ENCODE data around the gene ITGAE.
"Not testable (repeated sequence)": the region's sequence is repeated elsewhere in the genome, so short reads cannot be mapped to it uniquely, and the experiment has no call there.

DNA sequence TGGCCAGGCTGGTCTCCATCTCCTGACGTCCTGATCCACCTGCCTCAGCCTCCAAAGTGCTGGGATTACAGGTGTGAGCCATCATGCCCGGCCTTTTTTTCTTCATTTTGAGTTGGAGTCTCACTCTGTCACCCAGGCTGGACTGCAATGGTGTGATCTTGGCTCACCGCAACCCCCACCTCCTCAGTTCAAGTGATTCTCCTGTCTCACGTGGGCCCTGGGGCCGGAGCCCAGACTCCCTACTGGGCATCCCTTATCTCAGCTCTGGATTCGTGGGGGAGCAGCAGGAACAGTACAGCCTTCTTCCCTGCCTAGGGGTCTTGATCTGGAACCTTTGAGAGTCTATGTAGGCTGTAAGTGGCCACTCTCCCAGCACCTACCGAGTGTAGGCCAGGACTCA, 7.7 kb downstream of the ITGAE start:
- TF ChIP-seq, protein P1, sequence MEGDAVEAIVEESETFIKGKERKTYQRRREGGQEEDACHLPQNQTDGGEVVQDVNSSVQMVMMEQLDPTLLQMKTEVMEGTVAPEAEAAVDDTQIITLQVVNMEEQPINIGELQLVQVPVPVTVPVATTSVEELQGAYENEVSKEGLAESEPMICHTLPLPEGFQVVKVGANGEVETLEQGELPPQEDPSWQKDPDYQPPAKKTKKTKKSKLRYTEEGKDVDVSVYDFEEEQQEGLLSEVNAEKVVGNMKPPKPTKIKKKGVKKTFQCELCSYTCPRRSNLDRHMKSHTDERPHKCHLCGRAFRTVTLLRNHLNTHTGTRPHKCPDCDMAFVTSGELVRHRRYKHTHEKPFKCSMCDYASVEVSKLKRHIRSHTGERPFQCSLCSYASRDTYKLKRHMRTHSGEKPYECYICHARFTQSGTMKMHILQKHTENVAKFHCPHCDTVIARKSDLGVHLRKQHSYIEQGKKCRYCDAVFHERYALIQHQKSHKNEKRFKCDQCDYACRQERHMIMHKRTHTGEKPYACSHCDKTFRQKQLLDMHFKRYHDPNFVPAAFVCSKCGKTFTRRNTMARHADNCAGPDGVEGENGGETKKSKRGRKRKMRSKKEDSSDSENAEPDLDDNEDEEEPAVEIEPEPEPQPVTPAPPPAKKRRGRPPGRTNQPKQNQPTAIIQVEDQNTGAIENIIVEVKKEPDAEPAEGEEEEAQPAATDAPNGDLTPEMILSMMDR (IDR thresholded peaks at IDR 0.05 in 2 of 3, conservative IDR thresholded peaks at IDR 0.05 in 1 of 3; ENCODE audit: control insufficient read depth in 2 of 3, extremely low read depth in 1 of 3, insufficient read depth in 1 of 3, low read depth in 3 of 3, low read length in 3 of 3): not testable (repeated sequence)
- TF ChIP-seq ZSCAN29 (IDR thresholded peaks at IDR 0.05); SIN3A (IDR thresholded peaks at IDR 0.05; ENCODE audit: low read depth, low read length); ZBTB40 (IDR thresholded peaks at IDR 0.05; ENCODE audit: borderline replicate concordance); USF1 (IDR thresholded peaks at IDR 0.05; ENCODE audit: borderline replicate concordance, extremely low read length, insufficient read depth, low read depth, low read length); NR2C2 (IDR thresholded peaks at IDR 0.05; ENCODE audit: borderline replicate concordance, control insufficient read depth, insufficient read length, low read depth); POLR2A (IDR thresholded peaks at IDR 0.05; ENCODE audit: low read depth, low read length): not testable (repeated sequence)

Data from GM12878 (cell line).